AG04450 (cell line): ENCODE data around the gene STAT4. TPM values are rescaled to one million over a fixed set of nuclear protein-coding genes. Genes with fewer than 3 reads are reported as not detected.

Experiments
- CTCF ChIA-PET: fragments of 300-600, 350-600 bp; formaldehyde crosslinking; extraction: SDS; loops from one replicate; lab custom pipeline; 2022; ENCODE audit warnings: antibody characterized with exemption, inconsistent platforms; lab: Charles Lee
- POLR2A ChIA-PET: fragments of 350-600 bp; formaldehyde crosslinking; extraction: SDS; loops from one replicate; lab custom pipeline; 2021; ENCODE audit warnings: antibody characterized with exemption, inconsistent platforms; lab: Yijun Ruan, JAX
- DNase-seq: peaks from one replicate; pipeline ENCODE4 v3.0.0-alpha.2; 2011; ENCODE audit warnings: low read depth, low spot score
- H3K27ac ChIP-seq: one replicate; pipeline ENCODE4 v1.5.1; 2012; ENCODE audit warnings: low read depth, low read length, control low read depth
- H3K27me3 ChIP-seq: one replicate; pipeline ENCODE4 v1.6.0; 2012; ENCODE audit warnings: low read length; ENCODE audit not compliant: control insufficient read depth, insufficient read depth
- H3K4me3 ChIP-seq: 2 replicates; pipeline ENCODE4 v1.5.1; 2011; ENCODE audit warnings: mild to moderate bottlenecking, low read depth, low read length, control low read depth
- H3K9me3 ChIP-seq: 2 replicates; pipeline ENCODE4 v1.5.1; 2012; ENCODE audit warnings: low read length; ENCODE audit not compliant: control insufficient read depth, insufficient read depth
- CTCF ChIP-seq: IDR thresholded peaks from 2 replicates; pipeline ENCODE4 v1.5.1; 2011; ENCODE audit warnings: low read depth, low read length, control low read depth, inconsistent platforms
- polyA minus RNA-seq: library from RNA; depleted of rRNA, polyadenylated mRNA; stranded (reverse); fragments of >200 nt; gene quantifications from 2 replicates; pipeline ENCODE4 v1.2.3, GENCODE V29; 2011; rRNA and poly(A)+ RNA removed
- polyA plus RNA-seq: library from polyadenylated mRNA; depleted of rRNA; stranded (reverse); fragments of >200 nt; gene quantifications from 2 replicates; pipeline ENCODE4 v1.2.3, GENCODE V29; 2011; rRNA removed

STAT4 gene, protein sequence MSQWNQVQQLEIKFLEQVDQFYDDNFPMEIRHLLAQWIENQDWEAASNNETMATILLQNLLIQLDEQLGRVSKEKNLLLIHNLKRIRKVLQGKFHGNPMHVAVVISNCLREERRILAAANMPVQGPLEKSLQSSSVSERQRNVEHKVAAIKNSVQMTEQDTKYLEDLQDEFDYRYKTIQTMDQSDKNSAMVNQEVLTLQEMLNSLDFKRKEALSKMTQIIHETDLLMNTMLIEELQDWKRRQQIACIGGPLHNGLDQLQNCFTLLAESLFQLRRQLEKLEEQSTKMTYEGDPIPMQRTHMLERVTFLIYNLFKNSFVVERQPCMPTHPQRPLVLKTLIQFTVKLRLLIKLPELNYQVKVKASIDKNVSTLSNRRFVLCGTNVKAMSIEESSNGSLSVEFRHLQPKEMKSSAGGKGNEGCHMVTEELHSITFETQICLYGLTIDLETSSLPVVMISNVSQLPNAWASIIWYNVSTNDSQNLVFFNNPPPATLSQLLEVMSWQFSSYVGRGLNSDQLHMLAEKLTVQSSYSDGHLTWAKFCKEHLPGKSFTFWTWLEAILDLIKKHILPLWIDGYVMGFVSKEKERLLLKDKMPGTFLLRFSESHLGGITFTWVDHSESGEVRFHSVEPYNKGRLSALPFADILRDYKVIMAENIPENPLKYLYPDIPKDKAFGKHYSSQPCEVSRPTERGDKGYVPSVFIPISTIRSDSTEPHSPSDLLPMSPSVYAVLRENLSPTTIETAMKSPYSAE
- 0.88 and 1.3 TPM in 2 replicates for polyA plus RNA-seq
- polyA minus RNA-seq: 0.69 and 0.87 TPM in 2 replicates

- H3K27ac ChIP-seq: no peak within 1 kb of the TSS
Observed at GRCh38 chr2:191150600-191151330, at the start of gene STAT4. STAT4 (minus strand) TSS chr2:191150994; CDS start chr2:191148203, 2,791 bp downstream.

GRCh38 chr2:191199929-191200512 lies 49.2 kb upstream of the STAT4 start:
- CTCF ChIA-PET: interaction anchor here (0.7 to 2.7 kb wide), 2 partner anchors 18 to 321 kb away, joined by 4 to 13 read pairs; no protein-coding TSS in a partner anchor
- no peak overlapping the region for H3K27ac ChIP-seq

More at GRCh38 chr2:191150600-191151330, at the start of gene STAT4:
- DNase-seq: no peak
- ChIA-PET CTCF (interaction anchor here (0.6 to 4.6 kb wide), 4 partner anchors 65 to 371 kb away, joined by 4 to 30 read pairs (median 4); no protein-coding TSS in a partner anchor), POLR2A (no interaction called here)
- no peak for TF ChIP-seq CTCF
- no peaks in the 10 kb centered on the region for H3K27me3 ChIP-seq
- no peaks in the 10 kb centered on the region for H3K9me3 ChIP-seq
- peak within 1 kb of the TSS; percentile 58 for H3K4me3 ChIP-seq

GRCh38 chr2:191198271-191198670 lies 47.5 kb upstream of the STAT4 start:
- POLR2A ChIA-PET: no interaction called here
- no peak for TF ChIP-seq CTCF
- Histone ChIP-seq H3K4me3 (no peak overlapping the region), H3K9me3 (no peaks in the 10 kb centered on the region), H3K27ac (no peak overlapping the region), H3K27me3 (no peaks in the 10 kb centered on the region)
- DNase-seq: no peak
- CTCF ChIA-PET: no interaction called here

More at GRCh38 chr2:191199929-191200512, 49.2 kb upstream of the STAT4 start:
- no peak for TF ChIP-seq CTCF
- no peaks in the 10 kb centered on the region for H3K27me3 ChIP-seq
- POLR2A ChIA-PET: no interaction called here
- no peak overlapping the region for H3K4me3 ChIP-seq
- DNase-seq: no peak
- no peaks in the 10 kb centered on the region for H3K9me3 ChIP-seq

DNA sequence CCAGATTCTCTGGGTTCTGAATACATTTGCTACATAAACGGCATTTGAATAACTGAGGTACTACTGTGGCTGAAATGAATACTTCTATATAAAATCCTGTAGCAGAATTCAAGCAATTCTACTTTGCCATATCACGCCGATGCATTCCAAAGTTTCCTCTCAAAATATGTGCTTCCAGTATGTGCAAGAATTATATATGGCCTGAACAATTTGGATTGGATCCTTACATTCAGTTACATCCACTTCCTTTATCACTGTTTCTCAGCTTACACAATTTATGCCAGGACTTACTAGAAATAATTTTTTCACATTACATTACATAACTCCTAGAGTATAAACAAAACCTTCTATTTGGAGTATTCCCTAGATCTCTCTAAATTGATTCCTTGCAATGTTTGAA lies 46.3 kb upstream of the STAT4 start:
- Histone ChIP-seq H3K27ac (no peak overlapping the region), H3K27me3 (no peaks in the 10 kb centered on the region), H3K9me3 (no peaks in the 10 kb centered on the region), H3K4me3 (no peak overlapping the region)
- CTCF ChIA-PET: no interaction called here
- no peak for TF ChIP-seq CTCF
- no peak for DNase-seq
- POLR2A ChIA-PET: no interaction called here
